GM12874 (cell line): ENCODE measurements around the gene NOL4L.

Source experiments
- TF ChIP-seq, protein P1 (sequence below): IDR thresholded peaks from 2 replicates; pipeline ENCODE4 v1.5.1; 2011; ENCODE audit warnings: low read depth, mild to moderate bottlenecking, control low read depth, low read length, moderate library complexity; ENCODE audit not compliant: insufficient read depth

The NOL4L gene

DNA sequence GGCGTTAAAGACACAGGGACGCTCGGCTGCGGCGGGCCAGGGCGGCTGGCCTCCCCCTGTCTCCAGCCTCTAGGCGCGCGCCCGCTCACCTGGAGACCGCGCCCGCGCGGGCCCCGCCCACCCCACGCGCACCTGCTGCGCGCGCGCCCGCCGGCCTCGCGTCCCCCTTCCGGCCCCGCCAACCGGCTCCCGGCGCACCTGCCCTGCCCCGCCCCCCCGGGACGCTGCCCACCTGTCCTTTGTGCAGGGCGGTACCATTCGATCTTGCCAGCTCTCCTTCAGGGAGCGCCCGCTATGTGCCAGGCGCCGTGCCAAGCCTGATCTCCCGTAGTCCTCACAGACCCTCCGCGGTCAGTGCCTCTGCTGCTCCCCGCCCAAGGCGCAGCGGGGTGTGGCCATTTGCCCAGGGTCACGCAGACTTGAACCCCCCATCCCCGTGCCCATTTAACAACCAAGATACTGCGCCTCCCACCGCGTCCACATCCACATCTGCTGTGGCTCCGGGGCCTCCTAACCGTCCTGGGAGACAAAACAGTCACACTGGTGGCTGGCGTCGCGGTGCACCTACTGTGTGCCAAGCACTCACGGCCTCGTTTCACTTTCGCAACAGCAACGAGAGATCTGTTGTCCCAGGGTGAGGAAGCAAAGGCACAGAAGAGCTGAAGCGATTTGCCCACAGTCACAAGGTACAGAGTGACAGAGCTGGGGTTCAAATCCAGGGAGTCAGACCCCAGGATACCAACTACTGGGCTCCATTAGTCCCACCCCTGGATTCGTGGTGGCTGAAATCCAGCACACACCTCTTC, 48.1 kb downstream of the NOL4L start:
- TF ChIP-seq, protein P1, sequence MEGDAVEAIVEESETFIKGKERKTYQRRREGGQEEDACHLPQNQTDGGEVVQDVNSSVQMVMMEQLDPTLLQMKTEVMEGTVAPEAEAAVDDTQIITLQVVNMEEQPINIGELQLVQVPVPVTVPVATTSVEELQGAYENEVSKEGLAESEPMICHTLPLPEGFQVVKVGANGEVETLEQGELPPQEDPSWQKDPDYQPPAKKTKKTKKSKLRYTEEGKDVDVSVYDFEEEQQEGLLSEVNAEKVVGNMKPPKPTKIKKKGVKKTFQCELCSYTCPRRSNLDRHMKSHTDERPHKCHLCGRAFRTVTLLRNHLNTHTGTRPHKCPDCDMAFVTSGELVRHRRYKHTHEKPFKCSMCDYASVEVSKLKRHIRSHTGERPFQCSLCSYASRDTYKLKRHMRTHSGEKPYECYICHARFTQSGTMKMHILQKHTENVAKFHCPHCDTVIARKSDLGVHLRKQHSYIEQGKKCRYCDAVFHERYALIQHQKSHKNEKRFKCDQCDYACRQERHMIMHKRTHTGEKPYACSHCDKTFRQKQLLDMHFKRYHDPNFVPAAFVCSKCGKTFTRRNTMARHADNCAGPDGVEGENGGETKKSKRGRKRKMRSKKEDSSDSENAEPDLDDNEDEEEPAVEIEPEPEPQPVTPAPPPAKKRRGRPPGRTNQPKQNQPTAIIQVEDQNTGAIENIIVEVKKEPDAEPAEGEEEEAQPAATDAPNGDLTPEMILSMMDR = no peak

DNA sequence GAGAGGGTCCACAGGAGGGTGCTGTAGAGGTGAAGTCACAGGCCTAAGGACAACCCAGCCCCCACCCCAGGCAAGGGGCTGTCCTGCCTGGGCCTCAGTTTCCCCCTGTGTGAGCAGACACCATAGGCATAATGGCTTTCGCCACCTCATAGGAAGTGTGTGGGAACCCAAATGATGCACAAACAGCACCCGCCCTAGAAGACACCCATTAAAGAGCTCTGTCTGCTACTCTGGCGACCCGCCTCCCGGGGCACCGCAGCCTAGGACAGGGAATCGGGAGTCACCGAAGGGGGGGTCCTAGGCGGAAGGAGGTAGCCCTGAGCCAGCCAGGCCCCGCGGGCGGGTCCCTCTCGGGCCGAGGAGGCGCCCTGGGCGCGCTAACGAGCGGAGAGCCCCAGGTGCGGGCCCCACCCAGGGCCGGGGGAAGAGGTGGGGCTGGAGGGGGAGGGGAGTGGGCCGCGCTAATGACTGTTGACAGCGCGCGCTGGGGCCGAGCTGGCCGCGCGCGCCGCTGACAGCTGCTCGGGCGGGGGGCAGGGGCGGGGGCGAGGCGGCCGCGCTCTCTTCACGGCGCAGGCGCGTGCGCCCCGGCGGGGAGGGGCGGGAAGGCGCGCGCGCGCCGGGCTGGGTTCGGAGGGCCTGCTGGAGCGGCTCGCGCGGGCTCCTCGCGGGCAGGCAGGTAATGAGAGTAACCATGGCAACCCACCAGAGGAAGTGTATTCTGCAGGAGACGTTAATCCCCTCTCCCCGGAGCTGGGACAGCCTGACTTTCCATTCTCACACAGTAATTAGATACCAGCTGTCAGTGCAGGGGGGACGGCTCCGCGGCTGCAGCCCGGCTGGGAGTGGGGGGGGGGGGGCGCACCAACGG, 48.9 kb downstream of the NOL4L start:
- TF ChIP-seq, protein P1 = no peak

DNA sequence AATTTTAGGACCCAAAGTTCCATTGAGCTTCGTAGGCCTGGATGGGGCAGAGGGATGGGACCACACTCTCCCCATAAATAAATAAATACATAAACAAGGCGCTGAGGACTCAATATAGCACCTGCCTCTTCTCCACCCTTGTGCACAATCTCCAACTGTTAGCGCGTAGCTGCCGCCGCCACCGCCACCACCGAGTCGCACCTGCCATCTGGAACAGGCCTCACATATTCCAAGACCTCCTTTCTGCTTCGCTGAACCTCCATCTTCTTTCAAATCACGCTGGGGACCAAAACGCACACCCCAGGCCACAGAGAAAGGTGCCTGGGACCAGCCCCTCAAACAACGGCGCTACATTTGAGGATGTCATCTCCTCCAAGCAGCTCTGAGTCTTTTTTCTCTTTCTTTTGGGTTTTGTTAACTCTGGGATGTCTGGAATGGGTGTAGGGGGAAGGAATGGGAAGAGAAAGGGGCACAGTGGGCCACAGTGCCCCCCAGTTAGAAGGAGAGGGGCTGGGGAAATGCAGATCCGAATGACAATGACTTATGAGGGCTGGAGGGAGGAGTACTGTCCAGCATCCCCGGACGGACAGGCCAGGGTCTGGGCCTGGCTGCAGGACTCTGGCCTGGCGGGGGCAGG, 49.7 kb downstream of the NOL4L start:
- TF ChIP-seq, protein P1 = no peak

DNA sequence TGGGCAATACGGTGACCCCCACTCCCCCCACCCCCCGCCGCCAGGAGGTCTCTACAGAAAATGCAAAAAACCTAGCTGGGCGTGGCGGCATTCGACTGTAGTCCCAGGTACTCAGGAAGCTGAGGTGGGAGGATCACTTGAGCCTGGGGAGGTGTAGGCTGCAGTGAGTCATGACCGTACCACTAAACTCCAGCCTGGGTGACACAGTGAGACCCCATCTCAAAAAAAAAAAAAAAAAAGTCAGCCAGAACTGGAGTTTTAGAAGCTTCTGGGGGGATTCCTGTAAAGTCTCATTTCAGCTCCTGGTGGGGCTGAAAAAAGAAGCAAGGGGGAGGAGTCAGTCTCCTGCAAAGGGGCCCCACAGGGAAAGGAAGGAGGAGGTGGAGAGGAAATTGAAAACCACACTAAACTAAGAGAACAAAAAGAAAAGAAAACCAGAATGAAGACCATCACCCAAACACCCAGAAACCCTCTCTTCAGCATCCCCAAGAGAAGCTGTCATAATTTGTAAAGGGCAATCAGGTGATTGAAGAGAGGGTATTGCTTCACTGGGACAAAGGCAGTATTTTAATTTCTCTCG, 50.4 kb downstream of the NOL4L start:
- TF ChIP-seq, protein P1 = no peak

DNA sequence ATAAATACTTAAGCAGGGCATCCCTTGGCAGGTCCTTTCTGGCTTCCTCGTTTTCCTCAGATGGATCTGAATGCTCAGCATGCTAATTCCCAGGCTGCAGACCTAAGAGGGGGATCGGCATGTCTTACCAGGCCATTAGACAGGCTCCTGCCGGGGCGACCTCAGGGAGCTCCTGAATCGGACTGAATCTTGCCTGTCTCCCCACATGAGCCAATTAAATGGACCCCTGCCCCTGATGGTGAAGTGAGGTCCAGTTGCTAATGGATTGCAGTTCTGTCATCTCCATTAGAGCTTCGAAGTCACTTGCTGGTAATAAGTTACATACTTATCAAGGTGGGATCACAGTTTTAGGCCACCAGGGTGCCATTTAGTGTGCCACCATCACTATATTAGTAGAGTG, 51.4 kb downstream of the NOL4L start:
- TF ChIP-seq, protein P1 = no peak

DNA sequence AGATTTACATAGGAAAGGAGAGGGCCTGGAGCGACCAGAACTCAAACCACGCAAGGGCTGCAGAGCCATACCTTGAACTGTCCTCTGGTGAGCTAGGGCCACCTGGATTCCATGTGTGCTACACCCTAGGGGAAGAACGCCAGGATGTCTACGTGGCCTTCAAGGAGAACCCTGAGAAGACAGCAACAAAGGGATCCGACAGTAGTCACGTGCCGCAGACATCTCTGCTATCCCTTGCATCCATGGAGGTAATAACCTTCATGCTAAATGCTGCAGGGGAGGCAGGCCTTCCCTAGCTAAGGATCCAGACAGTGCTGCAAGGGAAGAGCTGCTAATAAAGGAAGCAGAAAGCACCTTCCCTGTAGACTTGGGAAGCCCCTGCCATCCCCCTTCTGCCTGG, 52.9 kb downstream of the NOL4L start:
- TF ChIP-seq, protein P1 = no peak
